Measurements from ENCODE around the gene IL1A. TPM values are rescaled to one million over a fixed set of nuclear protein-coding genes. Genes with fewer than 3 reads are reported as not detected.

Gene IL1A
- total and polyA plus RNA-seq, 9 of the 15 experiments (the other 6 are each of a cell fraction or from before 2014, with no cell fraction given): 0.03 to 0.27 (median 0.14) TPM; not detected in 2

GRCh38 chr2:112733871-112734270 lies 50.4 kb downstream of the IL1A start (continued):
- no peak for TF ChIP-seq ZNF407 (IDR thresholded peaks at IDR 0.05; ENCODE audit: low read depth)
- TF ChIP-seq HDAC1 (IDR thresholded peaks at IDR 0.05): no peak
- TF ChIP-seq HDGF (IDR thresholded peaks at IDR 0.05): no peak
- TF ChIP-seq ZC3H4 (CRISPR knock-in tag; IDR thresholded peaks at IDR 0.05; ENCODE audit: borderline replicate concordance): no peak
- no peak for TF ChIP-seq ZNF395 (CRISPR knock-in tag; IDR thresholded peaks at IDR 0.05)
- TF ChIP-seq ZNF592 (IDR thresholded peaks at IDR 0.05): no peak

All from K562 (cell line).